Measurements from ENCODE around the gene LEKR1.

LEKR1 gene

DNA sequence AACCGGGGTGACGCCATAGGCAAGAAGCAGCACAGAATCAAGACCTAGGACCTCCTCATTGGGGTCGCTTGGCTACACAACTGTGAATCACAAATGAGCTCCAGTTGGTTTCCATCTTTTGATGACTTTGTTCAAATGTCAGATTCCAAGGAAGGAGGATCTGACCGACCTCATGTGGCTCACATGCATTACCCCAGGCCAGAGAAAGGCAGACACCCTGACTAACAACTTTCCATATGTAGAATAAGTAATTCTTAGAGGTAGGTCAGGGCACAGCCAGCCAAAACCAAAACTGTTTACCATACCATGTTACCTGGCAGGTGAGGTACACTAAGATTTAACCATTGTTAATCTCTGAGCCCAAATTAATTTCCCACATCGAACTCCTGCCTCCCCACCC, 237.3 kb downstream of the LEKR1 start:
- no peak overlapping the region for H3K4me3 ChIP-seq (ENCODE audit: low read depth, low read length)
- no peak overlapping the region for H3K23ac ChIP-seq (ENCODE audit: low read length)
- no peaks in the 10 kb centered on the region for H3K4me1 ChIP-seq (ENCODE audit: control insufficient read depth in 1 of 2, insufficient read depth in 2 of 2, low read length in 2 of 2)
- no peak overlapping the region for H4K12ac ChIP-seq (ENCODE audit: low read depth, low read length)
- H3K79me1 ChIP-seq (ENCODE audit: low read length) = no peaks in the 10 kb centered on the region
- H2AFZ ChIP-seq (ENCODE audit: insufficient read depth, low read length, poor library complexity) = no peak overlapping the region
- DNase-seq = no peak
- no CpG with 5 or more reads among the region's 5 CpGs for WGBS (ENCODE audit: extremely low coverage, insufficient coverage, insufficient read length)
- no peak overlapping the region for H3K14ac ChIP-seq (ENCODE audit: low read length)
- no peak overlapping the region for H3K27ac ChIP-seq (ENCODE audit: low read depth, low read length)
- no peaks in the 10 kb centered on the region for H3K9me3 ChIP-seq (ENCODE audit: insufficient read depth, low read depth, low read length)
- H2BK12ac ChIP-seq (ENCODE audit: low read length) = no peak overlapping the region
- H3K36me3 ChIP-seq (ENCODE audit: control insufficient read depth in 1 of 2, insufficient read depth in 2 of 2, low read length in 2 of 2) = no peaks in the 10 kb centered on the region
- no peak overlapping the region for H2BK120ac ChIP-seq (ENCODE audit: insufficient read depth, low read length, poor library complexity)
- H3K79me2 ChIP-seq (ENCODE audit: control insufficient read depth, insufficient read depth, low read length, poor library complexity) = no peaks in the 10 kb centered on the region
- no peak overlapping the region for H4K91ac ChIP-seq (ENCODE audit: low read depth, low read length)
- H3K4me2 ChIP-seq (ENCODE audit: low read length) = no peak overlapping the region
- H3K18ac ChIP-seq (ENCODE audit: low read length) = no peak overlapping the region
- H3K9ac ChIP-seq (ENCODE audit: low read length) = no peak overlapping the region
- no peak overlapping the region for H2BK5ac ChIP-seq (ENCODE audit: low read depth, low read length, poor library complexity)
- no peak overlapping the region for H4K8ac ChIP-seq (ENCODE audit: low read depth, low read length)
- H3K4ac ChIP-seq (ENCODE audit: low read depth, low read length) = no peak overlapping the region
- no peak overlapping the region for H2AK5ac ChIP-seq (ENCODE audit: low read length)
- H3K27me3 ChIP-seq (ENCODE audit: insufficient read depth, low read length) = no peaks in the 10 kb centered on the region

DNA sequence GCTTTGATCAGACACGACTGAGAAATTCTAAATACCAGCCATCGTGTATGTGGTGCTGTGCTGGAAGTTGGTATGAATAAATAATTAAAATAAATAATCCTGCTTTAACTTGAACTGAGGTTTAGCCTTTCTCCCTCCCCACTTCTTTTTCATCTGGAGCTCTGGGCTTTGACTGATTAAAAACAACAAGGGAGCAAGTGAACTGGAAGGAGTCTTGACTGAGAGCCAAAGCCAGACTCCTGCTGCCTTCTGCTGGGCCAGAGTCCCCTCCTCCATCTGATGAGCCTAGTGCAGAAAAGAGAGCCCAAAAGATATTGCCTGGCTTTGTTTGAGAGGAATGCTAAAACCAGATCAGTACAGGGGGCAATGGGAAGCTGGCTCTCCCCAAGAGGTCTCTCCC, 237.8 kb downstream of the LEKR1 start:
- Histone ChIP-seq H4K8ac (ENCODE audit: low read depth, low read length) (no peak overlapping the region), H3K27ac (ENCODE audit: low read depth, low read length) (no peak overlapping the region), H3K4me1 (ENCODE audit: control insufficient read depth in 1 of 2, insufficient read depth in 2 of 2, low read length in 2 of 2) (no peaks in the 10 kb centered on the region), H3K4me3 (ENCODE audit: low read depth, low read length) (no peak overlapping the region), H2BK5ac (ENCODE audit: low read depth, low read length, poor library complexity) (no peak overlapping the region), H3K4me2 (ENCODE audit: low read length) (no peak overlapping the region), H3K27me3 (ENCODE audit: insufficient read depth, low read length) (no peaks in the 10 kb centered on the region), H2AFZ (ENCODE audit: insufficient read depth, low read length, poor library complexity) (no peak overlapping the region), H4K91ac (ENCODE audit: low read depth, low read length) (no peak overlapping the region), H2BK12ac (ENCODE audit: low read length) (no peak overlapping the region), H3K4ac (ENCODE audit: low read depth, low read length) (no peak overlapping the region), H3K9me3 (ENCODE audit: insufficient read depth, low read depth, low read length) (no peaks in the 10 kb centered on the region), H3K36me3 (ENCODE audit: control insufficient read depth in 1 of 2, insufficient read depth in 2 of 2, low read length in 2 of 2) (no peaks in the 10 kb centered on the region), H2BK120ac (ENCODE audit: insufficient read depth, low read length, poor library complexity) (no peak overlapping the region), H3K9ac (ENCODE audit: low read length) (no peak overlapping the region), H2AK5ac (ENCODE audit: low read length) (no peak overlapping the region), H3K14ac (ENCODE audit: low read length) (no peak overlapping the region), H3K79me1 (ENCODE audit: low read length) (no peaks in the 10 kb centered on the region), H4K12ac (ENCODE audit: low read depth, low read length) (no peak overlapping the region), H3K23ac (ENCODE audit: low read length) (no peak overlapping the region), H3K79me2 (ENCODE audit: control insufficient read depth, insufficient read depth, low read length, poor library complexity) (no peaks in the 10 kb centered on the region), H3K18ac (ENCODE audit: low read length) (no peak overlapping the region)
- WGBS (ENCODE audit: extremely low coverage, insufficient coverage, insufficient read length) = no CpG with 5 or more reads among the region's 2 CpGs
- DNase-seq = no peak

- Histone ChIP-seq H3K79me2 (ENCODE audit: control insufficient read depth, insufficient read depth, low read length, poor library complexity) (no peaks in the 10 kb centered on the region), H3K4ac (ENCODE audit: low read depth, low read length) (no peak overlapping the region), H3K36me3 (ENCODE audit: control insufficient read depth in 1 of 2, insufficient read depth in 2 of 2, low read length in 2 of 2) (no peaks in the 10 kb centered on the region), H4K12ac (ENCODE audit: low read depth, low read length) (no peak overlapping the region), H4K91ac (ENCODE audit: low read depth, low read length) (no peak overlapping the region), H3K4me3 (ENCODE audit: low read depth, low read length) (no peak overlapping the region), H2AK5ac (ENCODE audit: low read length) (no peak overlapping the region), H3K14ac (ENCODE audit: low read length) (no peak overlapping the region), H4K8ac (ENCODE audit: low read depth, low read length) (no peak overlapping the region), H3K79me1 (ENCODE audit: low read length) (no peaks in the 10 kb centered on the region), H2BK12ac (ENCODE audit: low read length) (no peak overlapping the region), H3K9ac (ENCODE audit: low read length) (no peak overlapping the region), H3K23ac (ENCODE audit: low read length) (no peak overlapping the region), H3K27ac (ENCODE audit: low read depth, low read length) (no peak overlapping the region), H2BK5ac (ENCODE audit: low read depth, low read length, poor library complexity) (no peak overlapping the region), H3K18ac (ENCODE audit: low read length) (no peak overlapping the region), H3K27me3 (ENCODE audit: insufficient read depth, low read length) (no peaks in the 10 kb centered on the region), H2AFZ (ENCODE audit: insufficient read depth, low read length, poor library complexity) (no peak overlapping the region), H2BK120ac (ENCODE audit: insufficient read depth, low read length, poor library complexity) (no peak overlapping the region), H3K4me2 (ENCODE audit: low read length) (no peak overlapping the region), H3K4me1 (ENCODE audit: control insufficient read depth in 1 of 2, insufficient read depth in 2 of 2, low read length in 2 of 2) (no peaks in the 10 kb centered on the region), H3K9me3 (ENCODE audit: insufficient read depth, low read depth, low read length) (no peaks in the 10 kb centered on the region)
- no peak for DNase-seq
- no CpG with 5 or more reads among the region's 7 CpGs for WGBS (ENCODE audit: extremely low coverage, insufficient coverage, insufficient read length)
These were observed 238.2 kb downstream of the LEKR1 start for GRCh38 chr3:157064402-157064801.

GRCh38 chr3:157065201-157065600, 239.0 kb downstream of the LEKR1 start:
- H3K9me3 ChIP-seq (ENCODE audit: insufficient read depth, low read depth, low read length) = no peaks in the 10 kb centered on the region
- WGBS (ENCODE audit: extremely low coverage, insufficient coverage, insufficient read length) = no CpG with 5 or more reads among the region's 5 CpGs
- no peak for DNase-seq

More at GRCh38 chr3:157065201-157065600, 239.0 kb downstream of the LEKR1 start:
- Histone ChIP-seq H3K4me1 (ENCODE audit: control insufficient read depth in 1 of 2, insufficient read depth in 2 of 2, low read length in 2 of 2) (no peaks in the 10 kb centered on the region), H3K79me2 (ENCODE audit: control insufficient read depth, insufficient read depth, low read length, poor library complexity) (no peaks in the 10 kb centered on the region), H2AK5ac (ENCODE audit: low read length) (no peak overlapping the region), H2BK120ac (ENCODE audit: insufficient read depth, low read length, poor library complexity) (no peak overlapping the region), H2AFZ (ENCODE audit: insufficient read depth, low read length, poor library complexity) (no peak overlapping the region), H2BK5ac (ENCODE audit: low read depth, low read length, poor library complexity) (no peak overlapping the region), H3K36me3 (ENCODE audit: control insufficient read depth in 1 of 2, insufficient read depth in 2 of 2, low read length in 2 of 2) (no peaks in the 10 kb centered on the region), H3K4ac (ENCODE audit: low read depth, low read length) (no peak overlapping the region), H3K4me2 (ENCODE audit: low read length) (no peak overlapping the region), H3K23ac (ENCODE audit: low read length) (no peak overlapping the region), H4K12ac (ENCODE audit: low read depth, low read length) (no peak overlapping the region), H4K8ac (ENCODE audit: low read depth, low read length) (no peak overlapping the region), H3K14ac (ENCODE audit: low read length) (no peak overlapping the region), H3K27me3 (ENCODE audit: insufficient read depth, low read length) (no peaks in the 10 kb centered on the region), H3K18ac (ENCODE audit: low read length) (no peak overlapping the region), H3K4me3 (ENCODE audit: low read depth, low read length) (no peak overlapping the region), H2BK12ac (ENCODE audit: low read length) (no peak overlapping the region), H3K9ac (ENCODE audit: low read length) (no peak overlapping the region), H4K91ac (ENCODE audit: low read depth, low read length) (no peak overlapping the region), H3K79me1 (ENCODE audit: low read length) (no peaks in the 10 kb centered on the region), H3K27ac (ENCODE audit: low read depth, low read length) (no peak overlapping the region)

Data from trophoblast cell (in vitro differentiated cells and primary cell).